ENCODE results near the gene CYFIP1. TPM values are rescaled to one million over a fixed set of nuclear protein-coding genes. Genes with fewer than 3 reads are reported as not detected.

CYFIP1 gene
- total and polyA plus RNA-seq, 2 of the 8 experiments (the other 6 are each of a cell fraction or from before 2014, with no cell fraction given): 38.6 to 81.7 TPM

DNA sequence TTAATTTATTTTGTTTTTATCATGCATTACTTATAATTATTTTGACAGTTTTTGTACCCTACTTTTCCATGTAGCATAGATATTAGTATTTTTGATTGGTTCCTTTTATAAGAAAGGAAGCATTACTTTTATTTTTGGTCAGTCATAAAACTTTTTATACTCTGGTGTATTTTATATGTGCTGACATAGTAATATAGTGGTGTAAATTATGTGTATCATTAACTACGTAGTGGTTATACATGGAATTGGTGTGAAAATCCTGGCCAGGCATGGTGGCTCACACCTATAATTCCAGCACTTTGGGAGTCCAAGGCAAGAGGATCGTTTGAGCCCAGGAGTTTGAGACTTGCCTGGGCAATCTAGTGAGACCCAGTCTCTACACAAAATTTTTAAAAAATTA lies 160.5 kb downstream of the CYFIP1 start:
- H2BK20ac ChIP-seq (ENCODE audit: low read length): no peak overlapping the region
- H3K23me2 ChIP-seq (ENCODE audit: low read depth, low read length): no peaks in the 10 kb centered on the region
- H3K79me2 ChIP-seq (ENCODE audit: control insufficient read depth in 1 of 2, insufficient read depth in 2 of 2, low read length in 2 of 2): no peaks in the 10 kb centered on the region
- H3K79me1 ChIP-seq (ENCODE audit: low read depth, low read length): no peaks in the 10 kb centered on the region
- H3K9ac ChIP-seq (replicated peaks in 1 of 4; ENCODE audit: extremely low read depth in 1 of 4, low read depth in 3 of 4, low read length in 3 of 4): no peak overlapping the region
- H3K14ac ChIP-seq (ENCODE audit: insufficient read length): no peak overlapping the region
- no peak for TF ChIP-seq TBP (IDR thresholded peaks at IDR 0.05; ENCODE audit: low read depth, low read length)
- TF ChIP-seq HDAC6 (IDR thresholded peaks at IDR 0.05; ENCODE audit: low read depth, low read length): no peak
- no peak for TF ChIP-seq SP4 (IDR thresholded peaks at IDR 0.05; ENCODE audit: low read length)
- no peak for TF ChIP-seq ATF3 (IDR thresholded peaks at IDR 0.05; ENCODE audit: insufficient read depth, low read depth, low read length)
- no peak for TF ChIP-seq NANOG (IDR thresholded peaks at IDR 0.05; ENCODE audit: insufficient read depth, low read depth, low read length, poor library complexity, severe bottlenecking)
- TF ChIP-seq KDM1A (IDR thresholded peaks at IDR 0.05; ENCODE audit: borderline replicate concordance, low read length): no peak
- no peak for TF ChIP-seq CBX8 (IDR thresholded peaks at IDR 0.05; ENCODE audit: borderline replicate concordance, low read depth, low read length)
- TF ChIP-seq E2F6 (IDR thresholded peaks at IDR 0.05): no peak
- no peak for TF ChIP-seq TAF7 (optimal IDR thresholded peaks at IDR 0.05; ENCODE audit: borderline replicate concordance, low read depth, low read length)
- no peak for TF ChIP-seq POLR2AphosphoS5 (IDR thresholded peaks at IDR 0.05; ENCODE audit: low read depth, low read length)
- TF ChIP-seq SIX5 (IDR thresholded peaks at IDR 0.05; ENCODE audit: low read depth, low read length): no peak
- no peak for TF ChIP-seq BACH1 (IDR thresholded peaks at IDR 0.05; ENCODE audit: low read length)
- no peak overlapping the region for H2BK120ac ChIP-seq (replicated peaks; ENCODE audit: low read depth, low read length)
- ChIA-PET CTCF (ENCODE audit: partially characterized antibody) (interaction anchor here (0.9 to 1.4 kb wide), 2 partner anchors 8 to 133 kb away, joined by 3 to 4 read pairs; no protein-coding TSS in a partner anchor), POLR2A (ENCODE audit: partially characterized antibody) (no interaction called here)
- no peak overlapping the region for H4K8ac ChIP-seq (ENCODE audit: extremely low read depth, insufficient read depth, low read length)
- no peak overlapping the region for H3K18ac ChIP-seq (ENCODE audit: extremely low read depth, low read length)
- no peak overlapping the region for H3K23ac ChIP-seq (ENCODE audit: insufficient read length)
- H3K36me3 ChIP-seq (ENCODE audit: control insufficient read depth in 2 of 4, insufficient read depth in 4 of 4, low read length in 3 of 4): peaks cover 0 to 7% (median 2%) of the 10 kb centered on the region in 4 experiments; a peak in 3 of 8 replicates
- no peaks in the 10 kb centered on the region for H3K27me3 ChIP-seq (replicated peaks in 1 of 4; ENCODE audit: control insufficient read depth in 3 of 4, extremely low read depth in 1 of 4, insufficient read depth in 3 of 4, low read length in 3 of 4)
- no peak for DNase-seq (ENCODE audit: low read depth in 1 of 2, low spot score in 2 of 2)
- H3K27ac ChIP-seq (ENCODE audit: low read depth, low read length): no peak overlapping the region
- H4K5ac ChIP-seq (ENCODE audit: insufficient read length, low read depth, low read length): no peak overlapping the region
- no peak overlapping the region for H2AFZ ChIP-seq (ENCODE audit: low read length)
- H4K20me1 ChIP-seq (replicated peaks in 1 of 2; ENCODE audit: control insufficient read depth in 1 of 2, insufficient read depth in 2 of 2, low read length in 2 of 2): peaks cover 0 to 2% of the 10 kb centered on the region in 2 experiments
- no peak overlapping the region for H4K91ac ChIP-seq (replicated peaks; ENCODE audit: insufficient read length, low read length)
- no peaks in the 10 kb centered on the region for H3K4me1 ChIP-seq (replicated peaks in 1 of 4; ENCODE audit: control insufficient read depth in 3 of 4, insufficient read depth in 4 of 4, low read length in 3 of 4)
- H3K4me3 ChIP-seq (ENCODE audit: extremely low read depth in 1 of 4, insufficient read depth in 2 of 4, low read depth in 3 of 4, low read length in 4 of 4): no peak overlapping the region
- H2BK12ac ChIP-seq (ENCODE audit: low read depth, low read length): no peak overlapping the region
- no peak overlapping the region for H3K4me2 ChIP-seq (ENCODE audit: insufficient read depth in 1 of 2, low read depth in 2 of 2, low read length in 2 of 2)
- no peak overlapping the region for H2BK5ac ChIP-seq (ENCODE audit: low read depth, low read length)
- 94% methylated on average over 2 of the region's 2 CpGs; no CpG with 5 or more reads in 1 of the 2 experiments for WGBS, 2 experiments (ENCODE audit: extremely low coverage in 1 of 2, insufficient coverage in 1 of 2, insufficient read length in 1 of 2, insufficient replicate concordance in 2 of 2, low coverage in 1 of 2, low lambda C conversion rate in 2 of 2, missing lambda C conversion rate in 1 of 2)
- no peak overlapping the region for H2BK15ac ChIP-seq (ENCODE audit: low read length)
- FAIRE-seq: no peak
- H2AK5ac ChIP-seq (ENCODE audit: low read depth, low read length): no peak overlapping the region
- no peak overlapping the region for H3K56ac ChIP-seq (replicated peaks; ENCODE audit: insufficient read length, low read depth, low read length)
- no peak overlapping the region for H3K4ac ChIP-seq (replicated peaks; ENCODE audit: insufficient read length, low read depth, low read length)
- no peaks in the 10 kb centered on the region for H3K9me3 ChIP-seq (ENCODE audit: insufficient read depth in 2 of 2, low read depth in 1 of 2, low read length in 1 of 2)

Data from H1 (cell line).